ENCODE measurements around the gene KLK12. TPM values are rescaled to one million over a fixed set of nuclear protein-coding genes. Genes with fewer than 3 reads are reported as not detected.

KLK12 gene
- total and polyA plus RNA-seq, 2 experiments from 2014 or later, result not detected

- Histone ChIP-seq H3F3A (ENCODE audit: insufficient read depth) (no peaks in the 10 kb centered on the region), H3K36me3 (ENCODE audit: low read depth) (no peaks in the 10 kb centered on the region), H3K79me2 (ENCODE audit: insufficient read depth) (no peaks in the 10 kb centered on the region), H3K4me1 (ENCODE audit: insufficient read depth) (no peaks in the 10 kb centered on the region), H3K9ac (no peak overlapping the region), H3K27me3 (replicated peaks; ENCODE audit: insufficient read depth) (no peaks in the 10 kb centered on the region), H3K27ac (no peak overlapping the region), H3K9me2 (ENCODE audit: insufficient read depth) (no peaks in the 10 kb centered on the region), H2AFZ (no peak overlapping the region), H3K4me2 (ENCODE audit: unreplicated experiment) (no peak overlapping the region), H4K20me1 (ENCODE audit: insufficient read depth) (no peaks in the 10 kb centered on the region), H3K4me3 (no peak overlapping the region), H3K9me3 (ENCODE audit: low read depth) (no peaks in the 10 kb centered on the region)
- no peak for DNase-seq
- in situ Hi-C loops (cut with MboI), result no loop called here
- WGBS, 2 experiments (ENCODE audit: low coverage in 1 of 2, low lambda C conversion rate in 2 of 2, missing lambda C conversion rate in 2 of 2), result 63 to 67% methylated on average over 7 of the region's 7 CpGs
- TF ChIP-seq EZH2 (IDR thresholded peaks at IDR 0.05; ENCODE audit: insufficient read depth, poor library complexity, severe bottlenecking) (no peak), EZH2phosphoT487 (IDR thresholded peaks at IDR 0.05; ENCODE audit: insufficient read depth, low read depth) (no peak)
Measured at GRCh38 chr19:51063664-51064063, 28.9 kb upstream of the KLK12 start.

GRCh38 chr19:51060973-51061372 is 26.2 kb upstream of the KLK12 start:
- no peaks in the 10 kb centered on the region for H3K79me2 ChIP-seq (ENCODE audit: insufficient read depth)
- H3K27me3 ChIP-seq (replicated peaks; ENCODE audit: insufficient read depth), result 0 out of 2 replicates have a peak, but pooled peaks cover 5% of the 10 kb centered on the region
- no peaks in the 10 kb centered on the region for H3F3A ChIP-seq (ENCODE audit: insufficient read depth)
- no peak overlapping the region for H3K4me3 ChIP-seq
- in situ Hi-C loops (cut with MboI), result no loop called here
- H3K9ac ChIP-seq, result no peak overlapping the region
- H3K36me3 ChIP-seq (ENCODE audit: low read depth), result no peaks in the 10 kb centered on the region
- H3K27ac ChIP-seq, result no peak overlapping the region
- no peak overlapping the region for H2AFZ ChIP-seq
- 0 to 24% methylated on average over 1 of the region's 1 CpG for WGBS, 2 experiments (ENCODE audit: low coverage in 1 of 2, low lambda C conversion rate in 2 of 2, missing lambda C conversion rate in 2 of 2)
- no peaks in the 10 kb centered on the region for H3K9me3 ChIP-seq (ENCODE audit: low read depth)
- no peaks in the 10 kb centered on the region for H3K9me2 ChIP-seq (ENCODE audit: insufficient read depth)
- no peak for DNase-seq
- H3K4me1 ChIP-seq (ENCODE audit: insufficient read depth), result no peaks in the 10 kb centered on the region
- H4K20me1 ChIP-seq (ENCODE audit: insufficient read depth), result no peaks in the 10 kb centered on the region
- H3K4me2 ChIP-seq (ENCODE audit: unreplicated experiment), result no peak overlapping the region
- TF ChIP-seq EZH2 (IDR thresholded peaks at IDR 0.05; ENCODE audit: insufficient read depth, poor library complexity, severe bottlenecking) (no peak), EZH2phosphoT487 (IDR thresholded peaks at IDR 0.05; ENCODE audit: insufficient read depth, low read depth) (no peak)

- H3K27me3 ChIP-seq (replicated peaks; ENCODE audit: insufficient read depth), result 0 out of 2 replicates have a peak, but pooled peaks cover 5% of the 10 kb centered on the region
- H3K4me1 ChIP-seq (ENCODE audit: insufficient read depth), result no peaks in the 10 kb centered on the region
- H3K9me3 ChIP-seq (ENCODE audit: low read depth), result no peaks in the 10 kb centered on the region
- no peak overlapping the region for H2AFZ ChIP-seq
- in situ Hi-C loops (cut with MboI), result no loop called here
- H3F3A ChIP-seq (ENCODE audit: insufficient read depth), result no peaks in the 10 kb centered on the region
- no peaks in the 10 kb centered on the region for H3K36me3 ChIP-seq (ENCODE audit: low read depth)
- TF ChIP-seq EZH2phosphoT487 (IDR thresholded peaks at IDR 0.05; ENCODE audit: insufficient read depth, low read depth) (no peak), EZH2 (IDR thresholded peaks at IDR 0.05; ENCODE audit: insufficient read depth, poor library complexity, severe bottlenecking) (no peak)
- H4K20me1 ChIP-seq (ENCODE audit: insufficient read depth), result no peaks in the 10 kb centered on the region
- H3K4me3 ChIP-seq, result no peak overlapping the region
- H3K27ac ChIP-seq, result no peak overlapping the region
- H3K9ac ChIP-seq, result no peak overlapping the region
- H3K4me2 ChIP-seq (ENCODE audit: unreplicated experiment), result no peak overlapping the region
- no peak for DNase-seq
- 29 to 44% methylated on average over 4 of the region's 4 CpGs for WGBS, 2 experiments (ENCODE audit: low coverage in 1 of 2, low lambda C conversion rate in 2 of 2, missing lambda C conversion rate in 2 of 2)
- no peaks in the 10 kb centered on the region for H3K79me2 ChIP-seq (ENCODE audit: insufficient read depth)
- no peaks in the 10 kb centered on the region for H3K9me2 ChIP-seq (ENCODE audit: insufficient read depth)
Measured at GRCh38 chr19:51060336-51060735, 25.5 kb upstream of the KLK12 start.

- no peaks in the 10 kb centered on the region for H3K9me2 ChIP-seq (ENCODE audit: insufficient read depth)
- no peaks in the 10 kb centered on the region for H4K20me1 ChIP-seq (ENCODE audit: insufficient read depth)
- no peaks in the 10 kb centered on the region for H3K4me1 ChIP-seq (ENCODE audit: insufficient read depth)
- no peak overlapping the region for H3K4me2 ChIP-seq (ENCODE audit: unreplicated experiment)
- 0 out of 2 replicates have a peak, but pooled peaks cover 5% of the 10 kb centered on the region for H3K27me3 ChIP-seq (replicated peaks; ENCODE audit: insufficient read depth)
- TF ChIP-seq EZH2phosphoT487 (IDR thresholded peaks at IDR 0.05; ENCODE audit: insufficient read depth, low read depth) (no peak), EZH2 (IDR thresholded peaks at IDR 0.05; ENCODE audit: insufficient read depth, poor library complexity, severe bottlenecking) (no peak)
- no peak overlapping the region for H3K27ac ChIP-seq
- in situ Hi-C loops (cut with MboI), result no loop called here
- WGBS, 2 experiments (ENCODE audit: low coverage in 1 of 2, low lambda C conversion rate in 2 of 2, missing lambda C conversion rate in 2 of 2), result 30 to 47% methylated on average over 7 of the region's 7 CpGs
- DNase-seq, result no peak
- H3F3A ChIP-seq (ENCODE audit: insufficient read depth), result no peaks in the 10 kb centered on the region
- no peaks in the 10 kb centered on the region for H3K79me2 ChIP-seq (ENCODE audit: insufficient read depth)
- no peaks in the 10 kb centered on the region for H3K9me3 ChIP-seq (ENCODE audit: low read depth)
- H3K9ac ChIP-seq, result no peak overlapping the region
- no peak overlapping the region for H3K4me3 ChIP-seq
- H2AFZ ChIP-seq, result no peak overlapping the region
- H3K36me3 ChIP-seq (ENCODE audit: low read depth), result no peaks in the 10 kb centered on the region
Measured at GRCh38 chr19:51059715-51060114, 24.9 kb upstream of the KLK12 start.

GRCh38 chr19:51055866-51056265 is 21.1 kb upstream of the KLK12 start:
- no peak overlapping the region for H3K4me3 ChIP-seq
- H3K27me3 ChIP-seq (replicated peaks; ENCODE audit: insufficient read depth), result peaks cover 12% of the 10 kb centered on the region; the same call in 1 of the 2 replicates
- no peaks in the 10 kb centered on the region for H4K20me1 ChIP-seq (ENCODE audit: insufficient read depth)
- no peaks in the 10 kb centered on the region for H3F3A ChIP-seq (ENCODE audit: insufficient read depth)
- no peaks in the 10 kb centered on the region for H3K9me3 ChIP-seq (ENCODE audit: low read depth)
- H3K79me2 ChIP-seq (ENCODE audit: insufficient read depth), result no peaks in the 10 kb centered on the region
- H3K4me1 ChIP-seq (ENCODE audit: insufficient read depth), result no peaks in the 10 kb centered on the region
- TF ChIP-seq EZH2 (IDR thresholded peaks at IDR 0.05; ENCODE audit: insufficient read depth, poor library complexity, severe bottlenecking), result no peak
- TF ChIP-seq EZH2phosphoT487 (IDR thresholded peaks at IDR 0.05; ENCODE audit: insufficient read depth, low read depth), result no peak
- no peaks in the 10 kb centered on the region for H3K9me2 ChIP-seq (ENCODE audit: insufficient read depth)
- peak; percentile 11 for DNase-seq
- H3K36me3 ChIP-seq (ENCODE audit: low read depth), result no peaks in the 10 kb centered on the region
- H2AFZ ChIP-seq, result no peak overlapping the region
- no peak overlapping the region for H3K9ac ChIP-seq
- no peak overlapping the region for H3K27ac ChIP-seq
- in situ Hi-C loops (cut with MboI), result no loop called here
- H3K4me2 ChIP-seq (ENCODE audit: unreplicated experiment), result no peak overlapping the region

Data from GM23248 (cell line).